ENCODE measurements around the gene RASD2. TPM values are rescaled to one million over a fixed set of nuclear protein-coding genes. Genes with fewer than 3 reads are reported as not detected.

Gene RASD2
- total and polyA plus RNA-seq, 2 donors (not counting 1 experiment from before 2014, with no cell fraction given): under 0.01 to 0.01 TPM

- Histone ChIP-seq H3K9ac (ENCODE audit: insufficient read depth, low read length) (no peak overlapping the region), H3K4me3 (replicated peaks in 1 of 4; ENCODE audit: control extremely low read depth in 1 of 4, insufficient read depth in 1 of 4, low read depth in 3 of 4, low read length in 4 of 4) (peak overlapping the region; percentile 24 to 55 (median 47)), H3K4me2 (ENCODE audit: extremely low read depth, insufficient read depth, low read length) (peak overlapping the region; percentile 90), H3K27me3 (ENCODE audit: control insufficient read depth, insufficient read depth, low read length) (peaks cover 26% of the 10 kb centered on the region), H4K20me1 (ENCODE audit: control insufficient read depth, extremely low read depth, insufficient read depth, low read length) (no peaks in the 10 kb centered on the region), H3K4me1 (ENCODE audit: control insufficient read depth, extremely low read depth, insufficient read depth, low read length) (peaks cover 10% of the 10 kb centered on the region), H3K36me3 (ENCODE audit: control insufficient read depth, insufficient read depth, low read length) (no peaks in the 10 kb centered on the region), H3K79me2 (ENCODE audit: control insufficient read depth, insufficient read depth, low read length) (no peaks in the 10 kb centered on the region), H3K27ac (ENCODE audit: insufficient read depth, low read length) (no peak overlapping the region), H2AFZ (ENCODE audit: low read length) (peak overlapping the region; percentile 46), H3K9me3 (ENCODE audit: control insufficient read depth, insufficient read depth, low read depth, low read length) (no peaks in the 10 kb centered on the region)
- TF ChIP-seq EZH2 (IDR thresholded peaks at IDR 0.05; ENCODE audit: low read length, missing control alignments) (no peak), CTCF (conservative IDR thresholded peaks at IDR 0.05 in 1 of 2, IDR thresholded peaks at IDR 0.05 in 1 of 2; ENCODE audit: low read depth in 1 of 2, low read length in 2 of 2) (no peak)
- DNase-seq (ENCODE audit: low read depth in 2 of 2): peak in 1 of 2 donors; percentile 24
Measured at GRCh38 chr22:35539910-35540594, 579 bp upstream of the RASD2 start.

- no peaks in the 10 kb centered on the region for H3K9me3 ChIP-seq (ENCODE audit: control insufficient read depth, insufficient read depth, low read depth, low read length)
- H3K27ac ChIP-seq (ENCODE audit: insufficient read depth, low read length): no peak overlapping the region
- H3K36me3 ChIP-seq (ENCODE audit: control insufficient read depth, insufficient read depth, low read length): no peaks in the 10 kb centered on the region
- no peak overlapping the region for H2AFZ ChIP-seq (ENCODE audit: low read length)
- H3K4me1 ChIP-seq (ENCODE audit: control insufficient read depth, extremely low read depth, insufficient read depth, low read length): peaks cover 6% of the 10 kb centered on the region
- H4K20me1 ChIP-seq (ENCODE audit: control insufficient read depth, extremely low read depth, insufficient read depth, low read length): no peaks in the 10 kb centered on the region
- no peak overlapping the region for H3K9ac ChIP-seq (ENCODE audit: insufficient read depth, low read length)
- H3K79me2 ChIP-seq (ENCODE audit: control insufficient read depth, insufficient read depth, low read length): no peaks in the 10 kb centered on the region
- H3K4me2 ChIP-seq (ENCODE audit: extremely low read depth, insufficient read depth, low read length): no peak overlapping the region
- peaks cover 26% of the 10 kb centered on the region for H3K27me3 ChIP-seq (ENCODE audit: control insufficient read depth, insufficient read depth, low read length)
- peak; percentile 65 for TF ChIP-seq EZH2 (IDR thresholded peaks at IDR 0.05; ENCODE audit: low read length, missing control alignments)
- no peak for TF ChIP-seq CTCF (conservative IDR thresholded peaks at IDR 0.05 in 1 of 2, IDR thresholded peaks at IDR 0.05 in 1 of 2; ENCODE audit: low read depth in 1 of 2, low read length in 2 of 2)
- DNase-seq (ENCODE audit: low read depth in 2 of 2): no peak
- no peak overlapping the region for H3K4me3 ChIP-seq (replicated peaks in 1 of 4; ENCODE audit: control extremely low read depth in 1 of 4, insufficient read depth in 1 of 4, low read depth in 3 of 4, low read length in 4 of 4)
Measured at GRCh38 chr22:35541254-35541748, 670 bp downstream of the RASD2 start.

- no peaks in the 10 kb centered on the region for H3K79me2 ChIP-seq (ENCODE audit: control insufficient read depth, insufficient read depth, low read length)
- no peak overlapping the region for H3K4me2 ChIP-seq (ENCODE audit: extremely low read depth, insufficient read depth, low read length)
- no peaks in the 10 kb centered on the region for H4K20me1 ChIP-seq (ENCODE audit: control insufficient read depth, extremely low read depth, insufficient read depth, low read length)
- H3K27me3 ChIP-seq (ENCODE audit: control insufficient read depth, insufficient read depth, low read length): peaks cover 28% of the 10 kb centered on the region
- H3K36me3 ChIP-seq (ENCODE audit: control insufficient read depth, insufficient read depth, low read length): no peaks in the 10 kb centered on the region
- H3K27ac ChIP-seq (ENCODE audit: insufficient read depth, low read length): no peak overlapping the region
- H3K4me3 ChIP-seq (replicated peaks in 1 of 4; ENCODE audit: control extremely low read depth in 1 of 4, insufficient read depth in 1 of 4, low read depth in 3 of 4, low read length in 4 of 4): no peak overlapping the region
- peaks cover 4% of the 10 kb centered on the region for H3K4me1 ChIP-seq (ENCODE audit: control insufficient read depth, extremely low read depth, insufficient read depth, low read length)
- no peak overlapping the region for H3K9ac ChIP-seq (ENCODE audit: insufficient read depth, low read length)
- DNase-seq (ENCODE audit: low read depth in 2 of 2): no peak
- TF ChIP-seq CTCF (conservative IDR thresholded peaks at IDR 0.05 in 1 of 2, IDR thresholded peaks at IDR 0.05 in 1 of 2; ENCODE audit: low read depth in 1 of 2, low read length in 2 of 2) (no peak), EZH2 (IDR thresholded peaks at IDR 0.05; ENCODE audit: low read length, missing control alignments) (peak; percentile 62)
- no peaks in the 10 kb centered on the region for H3K9me3 ChIP-seq (ENCODE audit: control insufficient read depth, insufficient read depth, low read depth, low read length)
- no peak overlapping the region for H2AFZ ChIP-seq (ENCODE audit: low read length)
Measured at GRCh38 chr22:35542157-35542938, 1.7 kb downstream of the RASD2 start.

Data from fibroblast of lung (primary cell).